ENCODE data around the gene ACP4. TPM values are rescaled to one million over a fixed set of nuclear protein-coding genes. Genes with fewer than 3 reads are reported as not detected.

The ACP4 gene
- polyA plus RNA-seq, 3 donors = not detected

DNA sequence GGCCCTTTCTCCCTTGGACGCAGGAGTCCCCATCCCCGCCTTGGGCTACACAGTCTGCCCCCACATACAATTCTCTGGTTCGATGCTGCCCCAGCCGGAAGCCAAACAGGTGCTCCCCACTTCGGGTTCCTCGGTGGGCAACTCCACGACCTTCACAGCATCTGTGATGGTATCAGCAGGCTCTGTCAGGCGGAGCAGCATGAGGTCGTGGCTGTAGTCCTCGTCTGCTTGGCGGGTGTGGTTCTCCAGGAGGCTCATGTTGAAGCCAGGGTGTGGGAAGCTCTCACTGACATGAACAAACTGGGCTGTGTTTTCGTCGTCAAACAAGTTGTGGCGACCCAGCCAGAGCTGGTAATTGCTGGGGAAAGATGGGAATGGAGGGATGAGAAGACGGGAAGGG, 29.9 kb downstream of the ACP4 start:
- H2AFZ ChIP-seq (ENCODE audit: insufficient read depth, low read depth, low read length, poor library complexity, severe bottlenecking) = peak overlapping the region; percentile 77
- peaks cover under 1 to 20% (median 14%) of the 10 kb centered on the region in 7 donors for H3K9me3 Mint-ChIP-seq
- H3K4me2 ChIP-seq (replicated peaks; ENCODE audit: extremely low read depth, low read length, poor library complexity, severe bottlenecking) = peak overlapping the region; percentile 65
- peaks cover 29% of the 10 kb centered on the region for H3K4me1 Mint-ChIP-seq
- intact Hi-C loops (cut with micrococcal nuclease) = no loop called here
- H3K4me3 ChIP-seq (replicated peaks in 1 of 3; ENCODE audit: low read depth in 2 of 3, low read length in 3 of 3) = peak overlapping the region in 1 of 3 experiments; percentile 61
- peaks cover 21 to 27% of the 10 kb centered on the region in 2 donors for H3K4me1 ChIP-seq (ENCODE audit: control insufficient read depth in 1 of 2, insufficient read depth in 2 of 2, low read length in 2 of 2)
- DNase-seq = no peak
- peak overlapping the region in 1 of 7 donors; percentile 59 for H3K27ac Mint-ChIP-seq
- H3K9me3 ChIP-seq (replicated peaks in 1 of 2; ENCODE audit: control insufficient read depth in 1 of 2, insufficient read depth in 1 of 2, low read length in 2 of 2) = peaks cover 5% of the 10 kb centered on the region in 2 donors
- peaks cover 0 to 3% of the 10 kb centered on the region in 2 donors for H3K36me3 Mint-ChIP-seq
- peaks cover 77 to 79% (median 79%) of the 10 kb centered on the region in 3 donors for H3K27me3 Mint-ChIP-seq (ENCODE audit: low read depth in 3 of 3)
- TF ChIP-seq, protein P1, sequence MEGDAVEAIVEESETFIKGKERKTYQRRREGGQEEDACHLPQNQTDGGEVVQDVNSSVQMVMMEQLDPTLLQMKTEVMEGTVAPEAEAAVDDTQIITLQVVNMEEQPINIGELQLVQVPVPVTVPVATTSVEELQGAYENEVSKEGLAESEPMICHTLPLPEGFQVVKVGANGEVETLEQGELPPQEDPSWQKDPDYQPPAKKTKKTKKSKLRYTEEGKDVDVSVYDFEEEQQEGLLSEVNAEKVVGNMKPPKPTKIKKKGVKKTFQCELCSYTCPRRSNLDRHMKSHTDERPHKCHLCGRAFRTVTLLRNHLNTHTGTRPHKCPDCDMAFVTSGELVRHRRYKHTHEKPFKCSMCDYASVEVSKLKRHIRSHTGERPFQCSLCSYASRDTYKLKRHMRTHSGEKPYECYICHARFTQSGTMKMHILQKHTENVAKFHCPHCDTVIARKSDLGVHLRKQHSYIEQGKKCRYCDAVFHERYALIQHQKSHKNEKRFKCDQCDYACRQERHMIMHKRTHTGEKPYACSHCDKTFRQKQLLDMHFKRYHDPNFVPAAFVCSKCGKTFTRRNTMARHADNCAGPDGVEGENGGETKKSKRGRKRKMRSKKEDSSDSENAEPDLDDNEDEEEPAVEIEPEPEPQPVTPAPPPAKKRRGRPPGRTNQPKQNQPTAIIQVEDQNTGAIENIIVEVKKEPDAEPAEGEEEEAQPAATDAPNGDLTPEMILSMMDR (IDR thresholded peaks at IDR 0.05) = no peak
- H3K36me3 ChIP-seq (replicated peaks in 1 of 2; ENCODE audit: control insufficient read depth in 1 of 2, insufficient read depth in 2 of 2, low read length in 2 of 2) = no peaks in the 10 kb centered on the region
- H4K20me1 ChIP-seq (ENCODE audit: insufficient read depth, low read length) = no peaks in the 10 kb centered on the region
- no peak overlapping the region for H3K9ac ChIP-seq (ENCODE audit: insufficient read depth, low read length, poor library complexity, severe bottlenecking)
- H3K27ac ChIP-seq (ENCODE audit: low read depth in 1 of 2, low read length in 2 of 2) = no peak overlapping the region
- no peaks in the 10 kb centered on the region for H3K79me2 ChIP-seq (ENCODE audit: insufficient read depth, low read length)
- 6% methylated on average over 10 of the region's 15 CpGs for WGBS (ENCODE audit: insufficient coverage)
- peak overlapping the region; percentile 63 to 92 for H3K4me3 Mint-ChIP-seq
- peaks cover 0 to 50% of the 10 kb centered on the region in 2 donors for H3K27me3 ChIP-seq (ENCODE audit: control insufficient read depth in 2 of 2, insufficient read depth in 2 of 2, low read length in 2 of 2)

DNA sequence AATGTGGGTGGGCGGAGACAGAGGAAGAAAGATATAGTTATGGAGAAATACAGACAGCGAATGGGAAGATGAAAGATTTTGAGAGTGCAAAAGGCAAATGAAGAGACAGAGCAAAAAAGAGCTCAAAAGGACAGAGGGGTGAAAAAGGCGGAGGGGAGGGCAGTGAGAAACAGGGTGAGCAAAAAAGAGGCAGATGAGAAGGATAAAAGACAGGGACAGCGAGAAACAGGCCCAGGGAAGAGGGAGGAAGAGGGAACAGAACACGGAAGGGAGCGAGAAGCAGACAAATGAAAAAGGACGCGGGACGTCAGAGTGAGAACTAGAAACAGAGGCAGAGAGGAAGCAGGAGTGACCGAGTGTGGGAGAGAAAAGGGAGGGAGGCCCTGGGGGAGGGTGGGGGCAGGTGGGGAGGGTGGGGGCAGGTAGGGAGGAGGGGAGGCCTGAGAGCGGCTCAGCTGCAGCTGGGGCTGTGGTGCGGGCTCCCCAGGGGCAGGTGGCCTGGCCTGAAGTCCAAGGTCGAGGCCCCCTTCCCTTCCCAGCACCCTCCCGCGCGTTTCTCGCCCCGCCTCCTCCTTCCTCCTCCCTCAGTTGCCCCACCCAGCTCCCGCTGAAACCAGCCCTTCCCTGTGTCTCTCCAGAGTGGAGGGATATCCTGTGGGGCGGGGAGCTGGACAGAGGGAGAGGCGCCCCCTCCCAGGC, 30.5 kb downstream of the ACP4 start:
- Histone ChIP-seq H3K4me3 (replicated peaks in 1 of 3; ENCODE audit: low read depth in 2 of 3, low read length in 3 of 3) (peak overlapping the region in 2 of 3 experiments; percentile 14 to 61), H3K79me2 (ENCODE audit: insufficient read depth, low read length) (no peaks in the 10 kb centered on the region), H2AFZ (ENCODE audit: insufficient read depth, low read depth, low read length, poor library complexity, severe bottlenecking) (peak overlapping the region; percentile 77), H3K27me3 (ENCODE audit: control insufficient read depth in 2 of 2, insufficient read depth in 2 of 2, low read length in 2 of 2) (peaks cover 0 to 48% of the 10 kb centered on the region in 2 donors), H3K36me3 (replicated peaks in 1 of 2; ENCODE audit: control insufficient read depth in 1 of 2, insufficient read depth in 2 of 2, low read length in 2 of 2) (no peaks in the 10 kb centered on the region), H3K27ac (ENCODE audit: low read depth in 1 of 2, low read length in 2 of 2) (no peak overlapping the region), H3K9me3 (replicated peaks in 1 of 2; ENCODE audit: control insufficient read depth in 1 of 2, insufficient read depth in 1 of 2, low read length in 2 of 2) (no peaks in the 10 kb centered on the region), H4K20me1 (ENCODE audit: insufficient read depth, low read length) (no peaks in the 10 kb centered on the region), H3K4me1 (ENCODE audit: control insufficient read depth in 1 of 2, insufficient read depth in 2 of 2, low read length in 2 of 2) (peaks cover 21 to 27% of the 10 kb centered on the region in 2 donors), H3K9ac (ENCODE audit: insufficient read depth, low read length, poor library complexity, severe bottlenecking) (no peak overlapping the region), H3K4me2 (replicated peaks; ENCODE audit: extremely low read depth, low read length, poor library complexity, severe bottlenecking) (peak overlapping the region; percentile 65)
- peaks cover 72 to 74% (median 73%) of the 10 kb centered on the region in 3 donors for H3K27me3 Mint-ChIP-seq (ENCODE audit: low read depth in 3 of 3)
- peaks cover 0 to 3% of the 10 kb centered on the region in 2 donors for H3K36me3 Mint-ChIP-seq
- WGBS (ENCODE audit: insufficient coverage) = 11% methylated on average over 7 of the region's 21 CpGs
- peaks cover 0 to 14% (median 9%) of the 10 kb centered on the region in 7 donors for H3K9me3 Mint-ChIP-seq
- H3K4me1 Mint-ChIP-seq = peaks cover 29% of the 10 kb centered on the region
- TF ChIP-seq, protein P1 (IDR thresholded peaks at IDR 0.05) = no peak
- peak overlapping the region; percentile 63 to 92 for H3K4me3 Mint-ChIP-seq
- peak overlapping the region in 2 of 7 donors; percentile 59 to 61 for H3K27ac Mint-ChIP-seq
- intact Hi-C loops (cut with micrococcal nuclease) = no loop called here
- DNase-seq = no peak

Data from CD14-positive monocyte (primary cell).